Nephron (organoid): ENCODE measurements around the gene ICAM5.

Source experiments
- H3K27ac Mint-ChIP-seq, 3 experiments: 2 replicates each; pipeline ENCODE4 v1.8.0; 2020; ENCODE audit warnings: mixed read lengths in 3 of 3, mild to moderate bottlenecking in 2 of 3, moderate library complexity in 1 of 3
- H3K27me3 Mint-ChIP-seq: 2 replicates; pipeline ENCODE4 v1.8.0; 2021; ENCODE audit warnings: low read depth, mild to moderate bottlenecking, moderate library complexity, mixed read lengths
- H3K36me3 Mint-ChIP-seq: 2 replicates; pipeline ENCODE4 v1.8.0; 2020; ENCODE audit warnings: low read depth, mixed read lengths
- H3K4me1 Mint-ChIP-seq: 2 replicates; pipeline ENCODE4 v1.8.0; 2020; ENCODE audit warnings: mixed read lengths
- H3K4me3 Mint-ChIP-seq, 3 experiments: 2 replicates each; pipeline ENCODE4 v1.8.0; 2020; ENCODE audit warnings: mild to moderate bottlenecking in 3 of 3, mixed read lengths in 3 of 3, moderate library complexity in 2 of 3
- H3K9me3 Mint-ChIP-seq: 2 replicates; pipeline ENCODE4 v1.8.0; 2020; ENCODE audit warnings: mixed read lengths
- CTCF ChIP-seq, 3 experiments: fragments of 200-600 bp; sonication (generic); IDR thresholded peaks; one replicate each; pipeline ENCODE4 v1.5.0; 2021; ENCODE audit warnings: antibody characterized with exemption in 3 of 3; ENCODE audit not compliant: unreplicated experiment in 3 of 3

The ICAM5 gene

GRCh38 chr19:10339977-10340376, 50.2 kb downstream of the ICAM5 start:
- peaks cover under 1% of the 10 kb centered on the region for H3K4me1 Mint-ChIP-seq
- H3K9me3 Mint-ChIP-seq = no peaks in the 10 kb centered on the region
- peaks cover 8% of the 10 kb centered on the region for H3K27me3 Mint-ChIP-seq
- no peak overlapping the region for H3K27ac Mint-ChIP-seq
- TF ChIP-seq CTCF (IDR thresholded peaks at IDR 0.05; ENCODE audit: unreplicated experiment in 3 of 3) = no peak
- H3K36me3 Mint-ChIP-seq = no peaks in the 10 kb centered on the region
- H3K4me3 Mint-ChIP-seq = no peak overlapping the region

- Mint-ChIP-seq H3K4me1 (no peaks in the 10 kb centered on the region), H3K36me3 (no peaks in the 10 kb centered on the region), H3K27ac (no peak overlapping the region), H3K27me3 (peaks cover 5% of the 10 kb centered on the region), H3K9me3 (no peaks in the 10 kb centered on the region), H3K4me3 (no peak overlapping the region)
- no peak for TF ChIP-seq CTCF (IDR thresholded peaks at IDR 0.05; ENCODE audit: unreplicated experiment in 3 of 3)
These were observed 53.7 kb downstream of the ICAM5 start for GRCh38 chr19:10343495-10343894.

- no peaks in the 10 kb centered on the region for H3K4me1 Mint-ChIP-seq
- no peak overlapping the region for H3K27ac Mint-ChIP-seq
- H3K27me3 Mint-ChIP-seq = no peaks in the 10 kb centered on the region
- H3K4me3 Mint-ChIP-seq = no peak overlapping the region
- no peak for TF ChIP-seq CTCF (IDR thresholded peaks at IDR 0.05; ENCODE audit: unreplicated experiment in 3 of 3)
- H3K36me3 Mint-ChIP-seq = no peaks in the 10 kb centered on the region
- no peaks in the 10 kb centered on the region for H3K9me3 Mint-ChIP-seq
These were observed 55.0 kb downstream of the ICAM5 start for GRCh38 chr19:10344780-10345179.
